H9 (cell line): ENCODE results near the gene AGAP3. TPM values are rescaled to one million over a fixed set of nuclear protein-coding genes. Genes with fewer than 3 reads are reported as not detected.

Experiments
- DNase-seq: peaks from one replicate; pipeline ENCODE4 v3.0.0-alpha.2; 2017
- H2AFZ ChIP-seq: one replicate; pipeline ENCODE4 v1.6.1; 2013; ENCODE audit warnings: mild to moderate bottlenecking, low read length, control low read depth, moderate library complexity
- H2AK5ac ChIP-seq: 2 replicates; pipeline ENCODE4 v1.6.1; 2013; ENCODE audit warnings: low read length, control low read depth, mixed read lengths; ENCODE audit not compliant: insufficient read length
- H2BK120ac ChIP-seq: one replicate; pipeline ENCODE4 v1.6.1; 2013; ENCODE audit warnings: low read depth, mild to moderate bottlenecking, low read length, control low read depth, inconsistent platforms; ENCODE audit not compliant: poor library complexity, severe bottlenecking
- H2BK12ac ChIP-seq: 2 replicates; pipeline ENCODE4 v1.6.1; 2013; ENCODE audit warnings: low read length, control low read depth, mixed read lengths, low read depth; ENCODE audit not compliant: insufficient read length
- H2BK15ac ChIP-seq: 2 replicates; pipeline ENCODE4 v1.6.1; 2013; ENCODE audit warnings: low read depth, low read length, control low read depth
- H2BK20ac ChIP-seq: one replicate; pipeline ENCODE4 v1.6.1; 2013; ENCODE audit warnings: low read depth, mild to moderate bottlenecking, low read length, control low read depth, inconsistent platforms; ENCODE audit not compliant: poor library complexity, severe bottlenecking
- H2BK5ac ChIP-seq: 2 replicates; pipeline ENCODE4 v1.6.1; 2013; ENCODE audit warnings: low read length, control low read depth, mixed read lengths; ENCODE audit not compliant: insufficient read length
- H3K14ac ChIP-seq: 2 replicates; pipeline ENCODE4 v1.6.1; 2013; ENCODE audit warnings: low read length, control low read depth; ENCODE audit not compliant: insufficient read depth
- H3K18ac ChIP-seq: 2 replicates; pipeline ENCODE4 v1.6.1; 2013; ENCODE audit warnings: low read depth, mild to moderate bottlenecking, mixed read lengths, low read length, control low read depth; ENCODE audit not compliant: insufficient read length
- H3K23ac ChIP-seq: 2 replicates; pipeline ENCODE4 v1.6.1; 2013; ENCODE audit warnings: low read length, control low read depth, mixed read lengths, low read depth; ENCODE audit not compliant: insufficient read length
- H3K23me2 ChIP-seq: 2 replicates; pipeline ENCODE4 v1.6.1; 2013; ENCODE audit warnings: low read depth, mild to moderate bottlenecking, mixed read lengths, low read length, control low read depth; ENCODE audit not compliant: insufficient read length, poor library complexity, severe bottlenecking
- H3K27ac ChIP-seq: 2 replicates; pipeline ENCODE4 v1.5.1; 2013; ENCODE audit warnings: low read length, control low read depth, mixed read lengths, low read depth; ENCODE audit not compliant: insufficient read length
- H3K27me3 ChIP-seq: 2 replicates; pipeline ENCODE4 v1.6.1; 2013; ENCODE audit warnings: low read length, control low read depth, inconsistent platforms; ENCODE audit not compliant: insufficient read depth
- H3K4ac ChIP-seq: 2 replicates; pipeline ENCODE4 v1.6.1; 2013; ENCODE audit warnings: low read depth, mild to moderate bottlenecking, control low read depth, inconsistent platforms, low read length, moderate library complexity
- H3K4me1 ChIP-seq: 2 replicates; pipeline ENCODE4 v1.6.1; 2013; ENCODE audit warnings: low read length, control low read depth, inconsistent platforms; ENCODE audit not compliant: insufficient read depth
- H3K4me2 ChIP-seq: 2 replicates; pipeline ENCODE4 v1.6.1; 2013; ENCODE audit warnings: low read length, control low read depth, mixed read lengths; ENCODE audit not compliant: insufficient read length, insufficient read depth
- H3K56ac ChIP-seq: 2 replicates; pipeline ENCODE4 v1.6.1; 2013; ENCODE audit warnings: low read depth, mild to moderate bottlenecking, mixed read lengths, low read length, control low read depth; ENCODE audit not compliant: insufficient read length
- H3K79me1 ChIP-seq: 2 replicates; pipeline ENCODE4 v1.6.1; 2013; ENCODE audit warnings: low read depth, mild to moderate bottlenecking, moderate library complexity, low read length, control low read depth, inconsistent platforms; ENCODE audit not compliant: insufficient read depth, poor library complexity, severe bottlenecking
- H3K79me2 ChIP-seq: 2 replicates; pipeline ENCODE4 v1.6.1; 2013; ENCODE audit warnings: low read length, control low read depth, inconsistent platforms; ENCODE audit not compliant: insufficient read depth
- H3K9ac ChIP-seq: 2 replicates; pipeline ENCODE4 v1.6.1; 2013; ENCODE audit warnings: low read length, control low read depth, mixed read lengths; ENCODE audit not compliant: insufficient read length; ENCODE audit errors: extremely low read depth
- H3K9me3 ChIP-seq: one replicate; pipeline ENCODE4 v1.6.1; 2013; ENCODE audit warnings: low read depth, low read length, inconsistent platforms; ENCODE audit not compliant: control insufficient read depth
- H3T11ph ChIP-seq: one replicate; pipeline ENCODE4 v1.6.1; 2013; ENCODE audit warnings: mild to moderate bottlenecking, low read length, control low read depth, inconsistent platforms
- H4K20me1 ChIP-seq: one replicate; pipeline ENCODE4 v1.6.1; 2013; ENCODE audit not compliant: control insufficient read depth, insufficient read length, insufficient read depth
- H4K5ac ChIP-seq: 2 replicates; pipeline ENCODE4 v1.6.1; 2013; ENCODE audit warnings: low read depth, mild to moderate bottlenecking, mixed read lengths, low read length, control low read depth; ENCODE audit not compliant: insufficient read length
- H4K8ac ChIP-seq: replicated peaks from 2 replicates; pipeline ENCODE4 v1.6.1; 2013; ENCODE audit warnings: low read length, control low read depth, mixed read lengths, low read depth; ENCODE audit not compliant: insufficient read length
- H4K91ac ChIP-seq: 2 replicates; pipeline ENCODE4 v1.6.1; 2013; ENCODE audit warnings: low read depth, mild to moderate bottlenecking, moderate library complexity, mixed read lengths, low read length, control low read depth; ENCODE audit not compliant: insufficient read length
- H3K27ac Mint-ChIP-seq, 3 experiments: 2 replicates in 2 of 3; 3 replicates in 1 of 3; pipeline ENCODE4 v1.8.0; 2020 to 2021; ENCODE audit warnings: mixed read lengths in 3 of 3, mild to moderate bottlenecking in 1 of 3, moderate library complexity in 1 of 3
- H3K27me3 Mint-ChIP-seq: 2 replicates; pipeline ENCODE4 v1.8.0; 2021; ENCODE audit warnings: low read depth, mild to moderate bottlenecking, moderate library complexity, mixed read lengths
- H3K36me3 Mint-ChIP-seq, 3 experiments: 2 replicates in 2 of 3; 3 replicates in 1 of 3; pipeline ENCODE4 v1.8.0; 2020 to 2021; ENCODE audit warnings: low read depth in 3 of 3, mixed read lengths in 3 of 3; ENCODE audit not compliant: insufficient read depth in 1 of 3
- H3K4me1 Mint-ChIP-seq, 2 experiments: 2 replicates each; pipeline ENCODE4 v1.8.0; 2020; ENCODE audit warnings: mixed read lengths in 2 of 2
- H3K4me3 Mint-ChIP-seq, 2 experiments: 2 replicates in 1 of 2; 3 replicates in 1 of 2; pipeline ENCODE4 v1.8.0; 2020 to 2021; ENCODE audit warnings: mild to moderate bottlenecking in 2 of 2, mixed read lengths in 2 of 2, moderate library complexity in 1 of 2
- H3K9me3 Mint-ChIP-seq, 2 experiments: 2 replicates in 1 of 2; 3 replicates in 1 of 2; pipeline ENCODE4 v1.8.0; 2020; ENCODE audit warnings: mild to moderate bottlenecking in 2 of 2, mixed read lengths in 2 of 2, moderate library complexity in 1 of 2
- WGBS: extraction: QIAGEN DNeasy Blood & Tissue Kit; methylation state at CpG from one replicate; pipeline ENCODE4 v1.1.7; 2013; ENCODE audit warnings: missing lambda C conversion rate, low lambda C conversion rate, mixed read lengths; ENCODE audit not compliant: insufficient read length; ENCODE audit errors: extremely low coverage; 5-methylcytosine and 5-hydroxymethylcytosine counted together
- total RNA-seq: library from RNA; stranded (reverse); gene quantifications from 2 replicates; pipeline ENCODE4 v1.2.1, GENCODE V29; 2021
- TF ChIP-seq, protein P1 (sequence below): fragments of 200-600 bp; sonication (generic); conservative IDR thresholded peaks from 3 replicates; pipeline ENCODE4 v1.8.0; 2021; ENCODE audit warnings: antibody characterized with exemption, mild to moderate bottlenecking

The AGAP3 gene
- total RNA-seq, 1 experiment from 2014 or later: 97.7 TPM

DNA sequence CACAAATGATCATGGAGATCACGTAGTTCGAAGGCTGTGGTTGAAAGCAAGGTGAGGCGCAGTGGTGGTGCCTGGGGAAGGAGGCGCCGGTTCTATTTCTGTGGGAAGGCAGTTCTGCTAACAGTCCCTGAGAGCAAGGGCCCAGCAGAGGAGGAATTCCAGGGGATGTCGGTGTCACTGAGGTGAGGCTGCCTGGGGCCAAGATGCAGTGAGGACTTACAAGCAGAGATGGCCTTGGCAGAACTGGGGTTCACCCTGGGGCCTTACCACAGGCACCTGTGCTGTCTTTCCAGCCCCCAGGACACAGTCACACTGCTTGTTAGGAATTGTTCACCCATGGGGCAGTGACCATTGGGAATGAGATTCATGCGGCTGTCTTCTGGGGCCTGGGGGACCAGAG is 54.6 kb downstream of the AGAP3 start:
- DNase-seq: no peak
- Histone ChIP-seq H3K4ac (no peak overlapping the region), H3K18ac (no peak overlapping the region), H3K23me2 (no peaks in the 10 kb centered on the region), H4K5ac (no peak overlapping the region), H3K23ac (no peak overlapping the region), H3T11ph (no peak overlapping the region), H4K20me1 (no peaks in the 10 kb centered on the region), H2BK20ac (no peak overlapping the region), H3K9me3 (no peaks in the 10 kb centered on the region), H3K56ac (no peak overlapping the region), H4K8ac (no peak overlapping the region), H3K79me2 (no peaks in the 10 kb centered on the region), H2BK5ac (no peak overlapping the region), H2AFZ (no peak overlapping the region), H3K4me1 (no peaks in the 10 kb centered on the region; the same call in 1 of the 2 replicates), H2BK120ac (no peak overlapping the region), H4K91ac (no peak overlapping the region), H2AK5ac (no peak overlapping the region), H3K14ac (no peak overlapping the region), H3K27me3 (no peaks in the 10 kb centered on the region), H3K79me1 (no peaks in the 10 kb centered on the region), H3K4me2 (no peak overlapping the region), H2BK15ac (no peak overlapping the region), H3K9ac (no peak overlapping the region), H2BK12ac (no peak overlapping the region), H3K27ac (no peak overlapping the region)
- Mint-ChIP-seq H3K27me3 (no peaks in the 10 kb centered on the region; the same call in 1 of the 2 replicates), H3K36me3 (peaks cover 14 to 51% (median 22%) of the 10 kb centered on the region in 3 experiments; a peak in 6 of 7 replicates), H3K27ac (no peak overlapping the region), H3K4me1 (peaks cover 35 to 63% of the 10 kb centered on the region in 2 experiments), H3K4me3 (no peak overlapping the region), H3K9me3 (no peaks in the 10 kb centered on the region; a peak in 1 of 5 replicates)
- no CpG with 5 or more reads among the region's 7 CpGs for WGBS
- TF ChIP-seq, protein P1, sequence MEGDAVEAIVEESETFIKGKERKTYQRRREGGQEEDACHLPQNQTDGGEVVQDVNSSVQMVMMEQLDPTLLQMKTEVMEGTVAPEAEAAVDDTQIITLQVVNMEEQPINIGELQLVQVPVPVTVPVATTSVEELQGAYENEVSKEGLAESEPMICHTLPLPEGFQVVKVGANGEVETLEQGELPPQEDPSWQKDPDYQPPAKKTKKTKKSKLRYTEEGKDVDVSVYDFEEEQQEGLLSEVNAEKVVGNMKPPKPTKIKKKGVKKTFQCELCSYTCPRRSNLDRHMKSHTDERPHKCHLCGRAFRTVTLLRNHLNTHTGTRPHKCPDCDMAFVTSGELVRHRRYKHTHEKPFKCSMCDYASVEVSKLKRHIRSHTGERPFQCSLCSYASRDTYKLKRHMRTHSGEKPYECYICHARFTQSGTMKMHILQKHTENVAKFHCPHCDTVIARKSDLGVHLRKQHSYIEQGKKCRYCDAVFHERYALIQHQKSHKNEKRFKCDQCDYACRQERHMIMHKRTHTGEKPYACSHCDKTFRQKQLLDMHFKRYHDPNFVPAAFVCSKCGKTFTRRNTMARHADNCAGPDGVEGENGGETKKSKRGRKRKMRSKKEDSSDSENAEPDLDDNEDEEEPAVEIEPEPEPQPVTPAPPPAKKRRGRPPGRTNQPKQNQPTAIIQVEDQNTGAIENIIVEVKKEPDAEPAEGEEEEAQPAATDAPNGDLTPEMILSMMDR: no peak
